Subcutaneous adipose tissue (tissue), 4 donors: ENCODE results near the gene EYA4. TPM values are rescaled to one million over a fixed set of nuclear protein-coding genes. Genes with fewer than 3 reads are reported as not detected.

Experiments used
- total RNA-seq, 4 donors: library from RNA; depleted of rRNA; stranded (reverse); fragments of >200 nt; gene quantifications; one replicate each; pipeline ENCODE4 v1.1.0, GENCODE V29; 2016
- TF ChIP-seq, protein P1 (sequence below): fragments of 450-650 bp; IDR thresholded peaks from one replicate; pipeline ENCODE4 v1.5.1; 2016; ENCODE audit warnings: low read depth, mild to moderate bottlenecking, control low read depth, antibody characterized with exemption, moderate library complexity

The EYA4 gene
- total RNA-seq, 4 donors from 2014 or later: 1.5 to 7.7 (median 1.7) TPM

DNA sequence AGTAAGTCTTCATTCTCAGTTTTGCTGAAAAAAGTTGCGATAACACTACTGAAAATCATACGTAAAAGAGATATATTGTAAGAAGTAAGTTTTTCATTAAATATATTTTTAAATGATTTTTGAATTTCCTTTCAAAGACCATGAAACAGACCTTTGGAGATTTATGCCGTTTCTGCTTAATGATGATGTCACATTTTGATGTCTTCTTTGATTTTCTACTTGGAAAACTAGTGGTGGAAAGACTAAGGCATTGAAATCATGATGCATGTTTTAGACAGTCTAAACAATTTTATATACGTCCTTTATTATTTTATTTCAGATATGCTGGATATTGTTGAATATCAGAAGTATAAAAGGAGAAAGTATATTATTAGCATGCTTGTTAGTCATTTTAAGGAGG, 33.7 kb downstream of the EYA4 start:
- TF ChIP-seq, protein P1, sequence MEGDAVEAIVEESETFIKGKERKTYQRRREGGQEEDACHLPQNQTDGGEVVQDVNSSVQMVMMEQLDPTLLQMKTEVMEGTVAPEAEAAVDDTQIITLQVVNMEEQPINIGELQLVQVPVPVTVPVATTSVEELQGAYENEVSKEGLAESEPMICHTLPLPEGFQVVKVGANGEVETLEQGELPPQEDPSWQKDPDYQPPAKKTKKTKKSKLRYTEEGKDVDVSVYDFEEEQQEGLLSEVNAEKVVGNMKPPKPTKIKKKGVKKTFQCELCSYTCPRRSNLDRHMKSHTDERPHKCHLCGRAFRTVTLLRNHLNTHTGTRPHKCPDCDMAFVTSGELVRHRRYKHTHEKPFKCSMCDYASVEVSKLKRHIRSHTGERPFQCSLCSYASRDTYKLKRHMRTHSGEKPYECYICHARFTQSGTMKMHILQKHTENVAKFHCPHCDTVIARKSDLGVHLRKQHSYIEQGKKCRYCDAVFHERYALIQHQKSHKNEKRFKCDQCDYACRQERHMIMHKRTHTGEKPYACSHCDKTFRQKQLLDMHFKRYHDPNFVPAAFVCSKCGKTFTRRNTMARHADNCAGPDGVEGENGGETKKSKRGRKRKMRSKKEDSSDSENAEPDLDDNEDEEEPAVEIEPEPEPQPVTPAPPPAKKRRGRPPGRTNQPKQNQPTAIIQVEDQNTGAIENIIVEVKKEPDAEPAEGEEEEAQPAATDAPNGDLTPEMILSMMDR: no peak

DNA sequence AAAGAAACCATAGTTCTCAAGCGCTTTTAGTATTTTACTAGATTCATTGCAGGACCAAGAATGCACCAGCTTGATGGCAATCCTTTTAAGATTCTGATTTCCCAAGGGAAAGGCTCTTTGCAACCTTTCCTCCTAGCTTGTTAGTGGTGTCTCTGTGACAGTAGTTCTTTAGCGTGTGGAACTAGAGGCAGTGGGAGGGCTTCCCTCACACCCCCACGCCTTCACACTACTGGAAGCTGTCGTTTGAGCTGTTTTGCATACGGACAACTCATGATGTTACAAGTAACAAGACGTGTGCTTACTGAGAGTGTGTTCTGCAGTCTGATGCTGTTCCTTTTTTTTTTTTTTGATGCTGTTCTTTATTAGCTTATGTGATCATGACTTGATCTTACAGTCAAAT, 34.1 kb downstream of the EYA4 start:
- TF ChIP-seq, protein P1: no peak

DNA sequence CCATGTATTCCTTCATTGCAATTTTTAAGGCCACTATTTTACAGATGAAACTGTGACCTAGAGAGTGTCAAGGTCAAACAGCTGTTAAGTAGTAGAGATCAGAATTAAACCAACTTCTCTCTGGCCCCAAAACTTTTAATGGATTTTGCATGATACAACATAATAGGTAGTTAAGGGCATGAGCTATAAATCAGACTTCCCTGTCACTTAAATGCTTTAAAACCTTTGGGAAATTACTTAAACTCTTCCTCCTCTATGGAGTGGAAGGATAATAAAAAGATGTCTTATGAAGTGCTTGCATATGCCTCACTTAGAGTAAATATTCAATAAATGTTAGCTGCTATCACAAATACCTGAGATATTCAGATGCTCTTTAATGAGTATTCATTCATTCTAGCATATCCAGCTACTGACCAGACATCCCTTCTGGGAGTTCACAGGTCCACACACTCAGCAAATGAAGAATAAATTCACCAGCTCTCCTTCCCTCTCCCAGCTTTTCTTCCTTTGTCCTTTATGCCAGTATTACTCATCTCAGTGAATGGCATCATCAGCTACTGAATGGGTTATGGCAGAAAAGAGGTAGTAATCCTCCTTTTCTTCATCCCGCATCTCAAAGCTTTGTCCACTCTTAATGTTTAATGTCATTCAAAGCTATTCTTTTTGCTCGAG, 36.2 kb downstream of the EYA4 start:
- TF ChIP-seq, protein P1: no peak

DNA sequence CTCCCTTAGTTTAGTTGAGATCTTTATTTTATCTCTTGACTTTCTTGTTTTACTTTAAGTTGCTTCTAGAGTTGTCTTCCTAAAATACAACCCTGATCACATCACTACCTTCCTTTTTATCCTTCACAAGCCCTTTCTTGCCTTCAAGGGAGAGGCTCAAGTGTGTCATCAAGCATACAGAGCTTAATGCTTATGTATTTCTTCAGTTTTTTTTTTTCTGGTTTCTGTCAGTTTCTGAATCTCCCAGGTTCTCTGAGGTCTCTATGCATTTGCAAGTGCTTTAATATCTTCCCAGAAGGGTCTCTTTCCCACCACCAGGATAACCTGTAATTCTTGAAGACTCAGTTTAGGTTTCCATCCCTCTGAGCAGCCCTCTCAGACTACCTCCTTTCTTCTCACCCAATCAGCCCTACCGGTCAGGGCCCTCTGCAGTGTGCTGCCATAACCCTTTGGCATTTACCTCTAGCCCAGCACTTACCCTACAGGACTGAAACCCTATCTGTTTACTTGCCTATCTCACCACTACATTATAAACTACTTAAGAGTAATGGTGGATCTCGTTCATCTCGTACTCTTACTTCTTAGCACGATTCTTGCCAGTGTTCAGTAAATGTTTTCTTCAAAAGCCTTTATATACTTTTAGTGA, 36.9 kb downstream of the EYA4 start:
- TF ChIP-seq, protein P1: no peak

DNA sequence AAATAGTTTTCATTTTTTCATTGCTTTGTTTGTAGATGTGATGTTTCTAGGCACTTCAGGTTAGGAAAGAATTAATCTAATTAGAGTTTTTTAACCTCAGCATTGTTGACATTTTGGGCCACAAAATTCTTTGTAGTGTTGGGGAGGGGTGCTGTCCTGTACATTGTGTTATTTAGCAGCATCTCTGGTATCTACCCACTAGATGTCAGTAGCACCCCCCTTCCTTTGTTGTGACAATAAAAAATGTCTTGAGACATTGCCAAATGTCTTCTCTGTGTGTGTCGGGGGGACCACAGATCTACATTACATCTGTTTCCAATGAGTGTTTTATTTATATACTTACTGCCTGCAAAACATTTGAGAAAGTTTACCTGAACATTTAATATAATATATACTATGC, 45.6 kb downstream of the EYA4 start:
- TF ChIP-seq, protein P1: no peak

DNA sequence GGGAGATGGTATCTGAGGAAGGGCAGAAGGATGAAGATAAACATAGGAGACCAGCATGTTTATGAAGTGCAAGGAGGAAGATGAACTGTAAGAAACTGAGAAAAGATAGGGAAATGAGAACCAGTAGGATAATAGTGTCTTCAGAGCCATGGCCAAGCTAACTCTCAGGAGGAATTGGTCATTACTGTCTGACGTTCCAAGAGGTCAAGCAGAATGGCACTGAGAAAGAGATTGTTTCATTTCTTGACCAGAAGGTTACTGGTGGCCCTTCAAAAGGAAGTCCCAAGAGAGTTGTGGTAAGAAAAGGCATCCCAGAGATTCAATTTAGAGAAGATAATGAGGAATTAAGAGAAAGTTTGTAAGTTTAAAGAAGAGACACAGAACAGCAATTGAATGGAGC, 47.5 kb downstream of the EYA4 start:
- TF ChIP-seq, protein P1: no peak

DNA sequence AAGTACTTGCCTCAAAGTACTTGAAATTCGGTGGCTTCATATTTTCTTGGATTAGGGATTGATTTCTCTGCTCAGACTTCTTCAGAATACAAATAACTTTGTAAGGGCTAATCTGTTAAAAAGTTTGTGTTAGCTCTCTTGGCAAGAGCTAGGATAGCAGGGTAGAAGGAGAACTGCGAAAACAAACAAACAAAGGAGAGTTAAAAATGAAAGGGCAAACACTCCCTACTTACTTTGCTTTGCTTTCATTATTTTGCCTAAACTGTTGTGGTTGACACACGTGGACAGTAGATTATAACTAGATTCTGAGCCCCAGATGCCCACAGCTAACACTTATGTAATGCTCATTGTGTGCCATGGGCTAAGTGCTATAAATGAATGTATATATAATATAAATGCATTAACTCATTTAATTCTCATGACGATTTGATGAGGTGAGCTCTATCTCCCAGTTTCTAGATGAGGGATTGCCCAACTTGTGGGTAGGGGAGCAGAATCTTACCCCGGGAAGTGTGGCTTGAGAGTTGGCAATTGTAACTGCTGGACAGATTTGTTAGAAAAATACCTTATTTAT, 48.7 kb downstream of the EYA4 start:
- TF ChIP-seq, protein P1: no peak
